C4-2B (cell line): ENCODE measurements around the gene MCCD1.
"Not testable (repeated sequence)": the region's sequence is repeated elsewhere in the genome, so short reads cannot be mapped to it uniquely, and the experiment has no call there.

Experiments
- CTCF ChIP-seq: fragments of 450-650 bp; conservative IDR thresholded peaks from 2 replicates; pipeline ENCODE4 v1.5.1; 2017; ENCODE audit warnings: mild to moderate bottlenecking
- ZFX ChIP-seq: fragments of 450-650 bp; IDR thresholded peaks from 2 replicates; pipeline ENCODE4 v1.6.1; 2017

GRCh38 chr6:31496826-31497225 lies 31.9 kb upstream of the MCCD1 start:
- TF ChIP-seq ZFX, CTCF: not testable (repeated sequence)
